Stimulated activated CD4-positive, alpha-beta T cell treated with anti-CD3 and anti-CD28 coated beads, Interleukin-15, amount 100 ng/mL, for 24 hours (primary cell): Measurements from ENCODE around the gene RHBDF2.

ENCODE experiments used
- DNase-seq: peaks from one replicate; pipeline ENCODE4 v3.0.0-alpha.2; 2020

The RHBDF2 gene

GRCh38 chr17:76432712-76433336, 68.4 kb downstream of the RHBDF2 start:
- DNase-seq: peak; percentile 9

GRCh38 chr17:76432004-76432403, 69.2 kb downstream of the RHBDF2 start:
- no peak for DNase-seq

GRCh38 chr17:76431509-76431908, 69.7 kb downstream of the RHBDF2 start:
- no peak for DNase-seq

GRCh38 chr17:76428511-76428910, 72.7 kb downstream of the RHBDF2 start:
- DNase-seq: no peak

- no peak for DNase-seq
Observed at GRCh38 chr17:76427501-76428231, 73.6 kb downstream of the RHBDF2 start.

GRCh38 chr17:76426853-76427252, 74.4 kb downstream of the RHBDF2 start:
- DNase-seq: no peak

GRCh38 chr17:76422860-76423259, 78.4 kb downstream of the RHBDF2 start:
- DNase-seq: no peak

GRCh38 chr17:76422406-76422805, 78.8 kb downstream of the RHBDF2 start:
- DNase-seq: no peak

GRCh38 chr17:76421044-76421407, 80.2 kb downstream of the RHBDF2 start:
- DNase-seq: no peak
